Activated naive CD4-positive, alpha-beta T cell treated with Interleukin-2 at 50 U/mL for 16 hours (primary cell): ENCODE data around the gene CLTA.

Experiments used
- DNase-seq: peaks from one replicate; pipeline ENCODE4 v3.0.0-alpha.2; 2020

Gene CLTA

GRCh38 chr9:36190388-36191289 is at the start of gene CLTA:
Gene CLTA (plus strand): TSS chr9:36190921. CDS start chr9:36191057, 136 bp downstream.
- DNase-seq, result peak; percentile 95

GRCh38 chr9:36141288-36141687 is 49.4 kb upstream of the CLTA start:
- no peak for DNase-seq

GRCh38 chr9:36141761-36142160 is 49.0 kb upstream of the CLTA start:
- DNase-seq, result no peak

- DNase-seq, result no peak
Observed at GRCh38 chr9:36142510-36143244, 48.0 kb upstream of the CLTA start.

GRCh38 chr9:36143245-36143641 is 47.5 kb upstream of the CLTA start:
- DNase-seq, result no peak

GRCh38 chr9:36144309-36145232 is 46.1 kb upstream of the CLTA start:
- peak; percentile 24 for DNase-seq

- DNase-seq, result no peak
Observed at GRCh38 chr9:36145970-36146369, 44.8 kb upstream of the CLTA start.

- DNase-seq, result no peak
Observed at GRCh38 chr9:36146651-36147050, 44.1 kb upstream of the CLTA start.

GRCh38 chr9:36147441-36148175 is 43.1 kb upstream of the CLTA start:
- DNase-seq, result no peak

- DNase-seq, result peak; percentile 75
Observed at GRCh38 chr9:36148311-36149051, 42.2 kb upstream of the CLTA start.

- DNase-seq, result no peak
Observed at GRCh38 chr9:36149197-36149596, 41.5 kb upstream of the CLTA start.

GRCh38 chr9:36150574-36151315 is 40.0 kb upstream of the CLTA start:
- no peak for DNase-seq

- peak; percentile 90 for DNase-seq
Observed at GRCh38 chr9:36151316-36152210, 39.2 kb upstream of the CLTA start.

GRCh38 chr9:36152741-36153438 is 37.8 kb upstream of the CLTA start:
- DNase-seq, result no peak

GRCh38 chr9:36153746-36154145 is 37.0 kb upstream of the CLTA start:
- DNase-seq, result no peak

- no peak for DNase-seq
Observed at GRCh38 chr9:36154331-36154952, 36.3 kb upstream of the CLTA start.

- no peak for DNase-seq
Observed at GRCh38 chr9:36156116-36156515, 34.6 kb upstream of the CLTA start.

GRCh38 chr9:36158122-36158521 is 32.6 kb upstream of the CLTA start:
- DNase-seq, result no peak

- no peak for DNase-seq
Observed at GRCh38 chr9:36158917-36159316, 31.8 kb upstream of the CLTA start.
